Endothelial cell of umbilical vein (primary cell): Measurements from ENCODE around the gene MRPS14. TPM values are rescaled to one million over a fixed set of nuclear protein-coding genes. Genes with fewer than 3 reads are reported as not detected.

Experiments
- BruUV-seq: library from RNA; stranded (reverse); fragments of 400-500 nt; replicated peaks from 2 replicates; lab custom pipeline; 2021; lab: Mats Ljungman, UMichigan
- CTCF ChIA-PET: fragments of 300-600, 350-600 bp; sonication (Branson Sonifier 250); formaldehyde crosslinking; loops from one replicate; lab custom pipeline; 2021; ENCODE audit warnings: antibody characterized with exemption, inconsistent platforms; lab: Charles Lee
- POLR2A ChIA-PET: fragments of 300-600, 350-600 bp; sonication (Branson Sonifier 250); formaldehyde crosslinking; loops from one replicate; lab custom pipeline; 2021; ENCODE audit warnings: antibody characterized with exemption, inconsistent platforms; lab: Charles Lee
- DNase-seq: peaks from one replicate; pipeline ENCODE4 v3.0.0-alpha.2; 2011; ENCODE audit warnings: low read depth, low spot score
- FAIRE-seq: peaks from 2 replicates; lab custom pipeline; 2011; peaks lifted over from hg19 to GRCh38; lab: Jason Lieb, UNC
- H2AFZ ChIP-seq: 2 replicates; pipeline ENCODE4 v1.6.0; 2012; ENCODE audit warnings: low read depth, low read length, control low read depth, inconsistent platforms
- H3K27ac ChIP-seq: 2 replicates; pipeline ENCODE4 v1.5.1; 2011; ENCODE audit warnings: low read depth, mild to moderate bottlenecking, control low read depth, low read length, moderate library complexity; ENCODE audit not compliant: insufficient read depth
- H3K27me3 ChIP-seq, 2 experiments: 2 replicates each; pipeline versions ENCODE4 v1.6.0 to v1.6.1; 2011; ENCODE audit warnings: low read length in 2 of 2, mixed read lengths in 1 of 2; ENCODE audit not compliant: control insufficient read depth in 2 of 2, insufficient read depth in 2 of 2
- H3K36me3 ChIP-seq, 2 experiments: 2 replicates in 1 of 2; 3 replicates in 1 of 2; pipeline ENCODE4 v1.5.1; 2011; ENCODE audit warnings: low read length in 2 of 2, mild to moderate bottlenecking in 1 of 2, moderate library complexity in 1 of 2; ENCODE audit not compliant: control insufficient read depth in 2 of 2, insufficient read depth in 2 of 2; ENCODE audit errors: extremely low read depth in 1 of 2
- H3K4me1 ChIP-seq: 3 replicates; pipeline ENCODE4 v1.5.1; 2011; ENCODE audit warnings: mild to moderate bottlenecking, low read length; ENCODE audit not compliant: control insufficient read depth, insufficient read depth; ENCODE audit errors: extremely low read depth
- H3K4me2 ChIP-seq: 2 replicates; pipeline ENCODE4 v1.6.1; 2011; ENCODE audit warnings: low read length, control low read depth, mixed read lengths; ENCODE audit not compliant: insufficient read depth
- H3K4me3 ChIP-seq, 3 experiments: fragments of 200-600 bp in 1 of 3; sonication (generic), shearing (Covaris generic) in 1 of 3; replicated peaks in 1 of 3; 2 replicates each; pipeline ENCODE4 v1.5.1; 2011 to 2016; ENCODE audit warnings: control low read depth in 3 of 3, low read length in 3 of 3, mild to moderate bottlenecking in 2 of 3, inconsistent platforms in 1 of 3, low read depth in 1 of 3, moderate library complexity in 1 of 3; ENCODE audit not compliant: insufficient read depth in 1 of 3
- H3K79me2 ChIP-seq: 2 replicates; pipeline ENCODE4 v1.6.0; 2012; ENCODE audit warnings: low read length, inconsistent platforms; ENCODE audit not compliant: control insufficient read depth, insufficient read depth
- H3K9ac ChIP-seq: replicated peaks from 2 replicates; pipeline ENCODE3; 2011; ENCODE audit warnings: low read length, control low read depth; ENCODE audit not compliant: insufficient read depth; ENCODE audit errors: extremely low read depth
- H3K9me1 ChIP-seq: replicated peaks from 3 replicates; pipeline ENCODE4 v1.6.0; 2011; ENCODE audit warnings: mild to moderate bottlenecking, low read length; ENCODE audit not compliant: control insufficient read depth, insufficient read depth; ENCODE audit errors: extremely low read depth
- H3K9me3 ChIP-seq: replicated peaks from 2 replicates; pipeline ENCODE4 v1.5.1; 2012; ENCODE audit warnings: low read length, inconsistent platforms; ENCODE audit not compliant: control insufficient read depth, insufficient read depth
- H4K20me1 ChIP-seq: replicated peaks from 2 replicates; pipeline ENCODE3; 2011; ENCODE audit warnings: mild to moderate bottlenecking, low read length; ENCODE audit not compliant: control insufficient read depth, insufficient read depth; ENCODE audit errors: extremely low read depth
- EZH2 ChIP-seq: IDR thresholded peaks from 2 replicates; pipeline ENCODE4 v1.6.1; 2012; ENCODE audit warnings: borderline replicate concordance, low read depth, mild to moderate bottlenecking, moderate library complexity, low read length, inconsistent platforms; ENCODE audit not compliant: severe bottlenecking
- FOS ChIP-seq: IDR thresholded peaks from 2 replicates; pipeline ENCODE4 v1.6.1; 2011; ENCODE audit warnings: mild to moderate bottlenecking, low read length, moderate library complexity, borderline replicate concordance; ENCODE audit not compliant: insufficient read depth
- GATA2 ChIP-seq: IDR thresholded peaks from 2 replicates; pipeline ENCODE4 v1.7.0; 2011; ENCODE audit warnings: low read depth, mild to moderate bottlenecking, moderate library complexity, mixed read lengths, low read length; ENCODE audit not compliant: insufficient read length, insufficient read depth
- JUN ChIP-seq: IDR thresholded peaks from 2 replicates; pipeline ENCODE4 v1.6.1; 2011; ENCODE audit warnings: borderline replicate concordance, low read depth; ENCODE audit not compliant: insufficient read length, insufficient read depth
- POLR2A ChIP-seq: IDR thresholded peaks from 2 replicates; pipeline ENCODE4 v1.6.1; 2012; ENCODE audit warnings: low read depth, mild to moderate bottlenecking, control low read depth, low read length
- POLR2AphosphoS5 ChIP-seq: IDR thresholded peaks from 2 replicates; pipeline ENCODE4 v1.6.1; 2012; ENCODE audit warnings: low read depth, mild to moderate bottlenecking, control low read depth, low read length, moderate library complexity; ENCODE audit not compliant: insufficient read depth
- dilution Hi-C: fragments of 300-500 bp; cut with MboI; formaldehyde crosslinking; loops from one replicate; pipeline ENCODE4 v1.15.0; 2019; ENCODE audit warnings: low sequenced_read_pairs; ENCODE audit not compliant: extremely low pct_ligation_motif_present
- intact Hi-C: fragments of 100-400 bp; cut with micrococcal nuclease; formaldehyde crosslinking; loops from one replicate; pipeline ENCODE4 v1.10.0; 2022
- polyA plus RNA-seq, 4 experiments: library from polyadenylated mRNA; depleted of rRNA in 3 of 4; stranded (reverse) in 3 of 4; unstranded in 1 of 4; fragments of >200 nt; gene quantifications; 2 replicates each; pipeline versions ENCODE4 v1.2.1 to v1.2.3, GENCODE V29; 2011 to 2012; ENCODE audit warnings: missing spikeins in 1 of 4
- total RNA-seq: library from RNA; stranded (reverse); gene quantifications from 2 replicates; pipeline ENCODE4 v1.2.3, GENCODE V29; 2021
- TF ChIP-seq, protein P1 (sequence below), 2 donors: IDR thresholded peaks; 1 replicate in 1 of 2; 2 replicates in 1 of 2; pipeline ENCODE4 v1.5.1; 2011; ENCODE audit warnings: low read length in 2 of 2, mild to moderate bottlenecking in 2 of 2, moderate library complexity in 2 of 2, control low read depth in 1 of 2, inconsistent platforms in 1 of 2, low read depth in 1 of 2; ENCODE audit not compliant: insufficient read depth in 1 of 2; ENCODE audit errors: extremely low read depth in 1 of 2
- TF ChIP-seq, protein P2 (sequence below): IDR thresholded peaks from 2 replicates; pipeline ENCODE4 v1.6.1; 2011; ENCODE audit not compliant: insufficient read depth, insufficient read length

Gene MRPS14
- total and polyA plus RNA-seq, 2 donors (not counting 3 experiments of a cell fraction or from before 2014, with no cell fraction given), result 29.5 to 31.8 TPM

DNA sequence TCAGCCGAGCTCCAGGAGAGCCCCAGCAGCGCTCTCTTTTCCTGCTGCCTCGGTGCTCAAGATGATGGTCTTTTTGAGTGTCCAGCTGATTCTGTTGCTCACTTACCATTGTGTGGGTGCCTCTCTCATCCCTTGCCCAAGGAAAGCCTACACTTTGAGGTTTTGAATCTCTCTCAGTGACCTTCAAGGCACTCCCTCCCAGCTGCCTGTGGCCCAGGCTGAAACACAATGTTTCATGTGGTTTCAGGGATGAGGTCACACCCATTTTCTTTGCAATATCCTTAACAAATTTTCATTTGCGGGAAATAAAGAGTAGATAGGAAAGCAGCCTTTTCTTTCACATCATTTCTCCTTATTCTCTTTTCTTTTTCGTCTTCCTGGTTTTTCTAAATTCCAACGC, 12.6 kb upstream of the MRPS14 start:
- Histone ChIP-seq H3K9ac (no peak overlapping the region), H3K27me3 (peaks cover 0 to 2% of the 10 kb centered on the region in 2 experiments), H4K20me1 (no peaks in the 10 kb centered on the region), H3K4me2 (no peak overlapping the region), H3K4me3 (no peak overlapping the region), H3K9me3 (no peaks in the 10 kb centered on the region), H3K79me2 (no peaks in the 10 kb centered on the region), H3K36me3 (no peaks in the 10 kb centered on the region), H2AFZ (no peak overlapping the region), H3K4me1 (no peaks in the 10 kb centered on the region), H3K27ac (no peak overlapping the region), H3K9me1 (no peaks in the 10 kb centered on the region)
- POLR2A ChIA-PET, result no interaction called here
- CTCF ChIA-PET, result interaction anchor here (0.7 to 0.8 kb wide), 2 partner anchors 89 to 95 kb away, joined by 3 to 4 read pairs; no protein-coding TSS in a partner anchor
- FAIRE-seq (no peak), DNase-seq (no peak)
- no peak for TF ChIP-seq GATA2
- TF ChIP-seq EZH2, result no peak
- no peak for TF ChIP-seq POLR2AphosphoS5
- TF ChIP-seq, protein P1, sequence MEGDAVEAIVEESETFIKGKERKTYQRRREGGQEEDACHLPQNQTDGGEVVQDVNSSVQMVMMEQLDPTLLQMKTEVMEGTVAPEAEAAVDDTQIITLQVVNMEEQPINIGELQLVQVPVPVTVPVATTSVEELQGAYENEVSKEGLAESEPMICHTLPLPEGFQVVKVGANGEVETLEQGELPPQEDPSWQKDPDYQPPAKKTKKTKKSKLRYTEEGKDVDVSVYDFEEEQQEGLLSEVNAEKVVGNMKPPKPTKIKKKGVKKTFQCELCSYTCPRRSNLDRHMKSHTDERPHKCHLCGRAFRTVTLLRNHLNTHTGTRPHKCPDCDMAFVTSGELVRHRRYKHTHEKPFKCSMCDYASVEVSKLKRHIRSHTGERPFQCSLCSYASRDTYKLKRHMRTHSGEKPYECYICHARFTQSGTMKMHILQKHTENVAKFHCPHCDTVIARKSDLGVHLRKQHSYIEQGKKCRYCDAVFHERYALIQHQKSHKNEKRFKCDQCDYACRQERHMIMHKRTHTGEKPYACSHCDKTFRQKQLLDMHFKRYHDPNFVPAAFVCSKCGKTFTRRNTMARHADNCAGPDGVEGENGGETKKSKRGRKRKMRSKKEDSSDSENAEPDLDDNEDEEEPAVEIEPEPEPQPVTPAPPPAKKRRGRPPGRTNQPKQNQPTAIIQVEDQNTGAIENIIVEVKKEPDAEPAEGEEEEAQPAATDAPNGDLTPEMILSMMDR (IDR thresholded peaks at IDR 0.05; ENCODE audit: extremely low read depth in 1 of 2, insufficient read depth in 1 of 2, low read depth in 1 of 2, low read length in 2 of 2), result no peak
- dilution Hi-C loops (no loop called here), intact Hi-C loops (no loop called here)
- no TSS peak for BruUV-seq

DNA sequence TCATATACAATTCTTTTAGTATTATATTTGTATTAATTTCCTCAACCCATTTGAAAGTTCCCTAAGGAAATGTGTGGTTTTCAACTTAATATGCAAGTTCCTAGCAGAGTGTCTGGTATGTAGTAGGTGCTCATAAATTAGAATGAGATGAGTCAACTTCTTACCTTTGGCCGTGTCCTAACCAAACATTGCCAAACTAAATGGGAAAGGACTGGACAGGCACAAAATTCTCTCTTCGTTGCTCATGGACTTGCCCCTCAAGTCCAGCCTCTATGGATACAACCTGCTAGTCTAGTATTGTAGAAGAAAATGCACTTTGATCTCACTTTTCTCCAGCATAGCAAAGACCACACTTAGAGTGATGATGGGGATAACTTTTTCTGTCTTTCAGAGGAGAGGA, 11.6 kb upstream of the MRPS14 start:
- H3K9me1 ChIP-seq, result no peaks in the 10 kb centered on the region
- no peak for TF ChIP-seq POLR2A
- no peak for TF ChIP-seq GATA2
- no peak for TF ChIP-seq POLR2AphosphoS5
- TF ChIP-seq JUN, result no peak
- TF ChIP-seq, protein P1 (IDR thresholded peaks at IDR 0.05; ENCODE audit: extremely low read depth in 1 of 2, insufficient read depth in 1 of 2, low read depth in 1 of 2, low read length in 2 of 2), result no peak
- TF ChIP-seq FOS, result no peak
- no peak for TF ChIP-seq EZH2
- TF ChIP-seq, protein P2, sequence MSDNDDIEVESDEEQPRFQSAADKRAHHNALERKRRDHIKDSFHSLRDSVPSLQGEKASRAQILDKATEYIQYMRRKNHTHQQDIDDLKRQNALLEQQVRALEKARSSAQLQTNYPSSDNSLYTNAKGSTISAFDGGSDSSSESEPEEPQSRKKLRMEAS, result no peak
- no peak overlapping the region for H2AFZ ChIP-seq
- no peaks in the 10 kb centered on the region for H4K20me1 ChIP-seq
- H3K4me2 ChIP-seq, result no peak overlapping the region
- H3K27me3 ChIP-seq, result peaks cover 0 to 2% of the 10 kb centered on the region in 2 experiments
- no peaks in the 10 kb centered on the region for H3K9me3 ChIP-seq
- no TSS peak for BruUV-seq
- dilution Hi-C loops (no loop called here), intact Hi-C loops (no loop called here)
- POLR2A ChIA-PET, result no interaction called here
- CTCF ChIA-PET, result no interaction called here
- H3K79me2 ChIP-seq, result no peaks in the 10 kb centered on the region
- no peak overlapping the region for H3K27ac ChIP-seq
- no peaks in the 10 kb centered on the region for H3K36me3 ChIP-seq
- no peak for FAIRE-seq
- H3K4me3 ChIP-seq, result no peak overlapping the region
- no peak overlapping the region for H3K9ac ChIP-seq
- no peak for DNase-seq
- H3K4me1 ChIP-seq, result no peaks in the 10 kb centered on the region
